Colonic mucosa (tissue), 4 donors: ENCODE data around the gene TGM2. TPM values are rescaled to one million over a fixed set of nuclear protein-coding genes. Genes with fewer than 3 reads are reported as not detected.

Source experiments
- DNase-seq: peaks from one replicate; pipeline ENCODE4 v3.0.0-alpha.2; 2020
- H3K27ac ChIP-seq: fragments of 200-600 bp; one replicate; pipeline ENCODE4 v1.8.0; 2021
- H3K27me3 ChIP-seq: fragments of 200-600 bp; one replicate; pipeline ENCODE4 v1.8.0; 2021
- H3K36me3 ChIP-seq: fragments of 200-600 bp; one replicate; pipeline ENCODE4 v1.8.0; 2021
- H3K4me1 ChIP-seq: fragments of 200-600 bp; one replicate; pipeline ENCODE4 v1.8.0; 2021; ENCODE audit warnings: mild to moderate bottlenecking
- H3K4me3 ChIP-seq: fragments of 200-600 bp; one replicate; pipeline ENCODE4 v1.8.0; 2021
- H3K9ac ChIP-seq, 2 donors: one replicate each; pipeline ENCODE4 v1.7.0; 2013; ENCODE audit warnings: control low read depth in 2 of 2, low read depth in 2 of 2, low read length in 2 of 2
- H3K9me3 ChIP-seq: fragments of 200-600 bp; one replicate; pipeline ENCODE4 v1.8.0; 2021
- intact Hi-C: fragments of 100-400 bp; cut with DNase I; formaldehyde crosslinking; loops from one replicate; pipeline ENCODE4 v1.14.1; 2022
- total RNA-seq, 2 donors: library from RNA; stranded (reverse); fragmentation: NEBNext Ultra II Directional in 1 of 2; extraction: Animal tissue kit (Norgen Biotek cat#: 25700) in 1 of 2; gene quantifications; one replicate each; pipeline ENCODE4 v1.2.1, GENCODE V29; 2021
- TF ChIP-seq, protein P1 (sequence below): fragments of 200-600 bp; IDR thresholded peaks from one replicate; pipeline ENCODE4 v1.8.0; 2022; ENCODE audit warnings: antibody characterized with exemption, mild to moderate bottlenecking
- donor health status: healthy.
- donor health status: DM: no; HTN: no; CAD: no.
- donor health status: DM: no; HTN: no; CAD: no.

Gene TGM2
- total RNA-seq, 2 donors from 2014 or later = 14.5 to 32.8 TPM

DNA sequence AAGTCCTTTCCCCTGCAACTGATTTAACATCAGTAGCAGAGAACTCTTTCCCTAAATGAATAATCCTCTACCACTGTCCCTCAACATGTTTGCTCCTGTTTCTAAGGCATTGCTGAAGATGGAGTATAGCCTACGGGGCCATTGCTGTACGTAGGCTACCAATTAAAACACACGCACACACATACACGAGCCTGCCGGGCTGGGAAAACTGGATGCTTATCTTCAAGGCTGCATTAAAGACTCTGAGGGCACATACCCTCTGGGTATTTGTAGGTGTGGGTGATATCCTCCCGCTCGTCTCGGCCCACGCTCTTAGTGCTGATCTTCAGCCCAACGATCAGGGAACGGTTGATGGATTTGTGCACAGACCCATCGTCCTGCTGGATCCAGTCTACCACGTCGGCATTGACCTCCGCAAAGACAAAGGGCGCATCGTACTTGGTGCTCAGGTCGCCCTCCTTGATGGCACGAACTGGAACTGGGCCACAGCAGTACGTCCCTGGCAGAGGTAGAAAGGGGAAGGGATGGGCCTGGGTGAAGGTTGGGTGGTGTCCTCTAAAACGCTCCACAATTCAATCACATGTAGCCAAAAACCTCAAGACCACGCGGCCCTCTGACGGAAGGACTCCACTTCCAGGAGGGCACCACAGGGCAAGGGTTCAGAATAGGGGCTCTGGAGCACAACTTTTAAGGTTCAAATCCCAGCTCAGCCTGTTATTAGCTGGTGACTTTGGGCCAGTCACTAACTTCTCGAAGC lies 25.7 kb downstream of the TGM2 start:
- no peak for DNase-seq
- peaks cover 7% of the 10 kb centered on the region for H3K4me1 ChIP-seq
- TF ChIP-seq, protein P1, sequence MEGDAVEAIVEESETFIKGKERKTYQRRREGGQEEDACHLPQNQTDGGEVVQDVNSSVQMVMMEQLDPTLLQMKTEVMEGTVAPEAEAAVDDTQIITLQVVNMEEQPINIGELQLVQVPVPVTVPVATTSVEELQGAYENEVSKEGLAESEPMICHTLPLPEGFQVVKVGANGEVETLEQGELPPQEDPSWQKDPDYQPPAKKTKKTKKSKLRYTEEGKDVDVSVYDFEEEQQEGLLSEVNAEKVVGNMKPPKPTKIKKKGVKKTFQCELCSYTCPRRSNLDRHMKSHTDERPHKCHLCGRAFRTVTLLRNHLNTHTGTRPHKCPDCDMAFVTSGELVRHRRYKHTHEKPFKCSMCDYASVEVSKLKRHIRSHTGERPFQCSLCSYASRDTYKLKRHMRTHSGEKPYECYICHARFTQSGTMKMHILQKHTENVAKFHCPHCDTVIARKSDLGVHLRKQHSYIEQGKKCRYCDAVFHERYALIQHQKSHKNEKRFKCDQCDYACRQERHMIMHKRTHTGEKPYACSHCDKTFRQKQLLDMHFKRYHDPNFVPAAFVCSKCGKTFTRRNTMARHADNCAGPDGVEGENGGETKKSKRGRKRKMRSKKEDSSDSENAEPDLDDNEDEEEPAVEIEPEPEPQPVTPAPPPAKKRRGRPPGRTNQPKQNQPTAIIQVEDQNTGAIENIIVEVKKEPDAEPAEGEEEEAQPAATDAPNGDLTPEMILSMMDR = no peak
- intact Hi-C loops = no loop called here
- H3K4me3 ChIP-seq = no peak overlapping the region
- H3K9me3 ChIP-seq = no peaks in the 10 kb centered on the region
- H3K36me3 ChIP-seq = no peaks in the 10 kb centered on the region
- no peaks in the 10 kb centered on the region for H3K27me3 ChIP-seq
- no peak overlapping the region for H3K9ac ChIP-seq
- H3K27ac ChIP-seq = no peak overlapping the region

- Histone ChIP-seq H3K27ac (no peak overlapping the region), H3K4me3 (no peak overlapping the region), H3K9ac (no peak overlapping the region), H3K27me3 (no peaks in the 10 kb centered on the region), H3K4me1 (peaks cover 5% of the 10 kb centered on the region), H3K9me3 (no peaks in the 10 kb centered on the region), H3K36me3 (no peaks in the 10 kb centered on the region)
- TF ChIP-seq, protein P1 = no peak
- DNase-seq = no peak
- intact Hi-C loops = no loop called here
Measured at GRCh38 chr20:38138086-38138778, 26.8 kb downstream of the TGM2 start.

DNA sequence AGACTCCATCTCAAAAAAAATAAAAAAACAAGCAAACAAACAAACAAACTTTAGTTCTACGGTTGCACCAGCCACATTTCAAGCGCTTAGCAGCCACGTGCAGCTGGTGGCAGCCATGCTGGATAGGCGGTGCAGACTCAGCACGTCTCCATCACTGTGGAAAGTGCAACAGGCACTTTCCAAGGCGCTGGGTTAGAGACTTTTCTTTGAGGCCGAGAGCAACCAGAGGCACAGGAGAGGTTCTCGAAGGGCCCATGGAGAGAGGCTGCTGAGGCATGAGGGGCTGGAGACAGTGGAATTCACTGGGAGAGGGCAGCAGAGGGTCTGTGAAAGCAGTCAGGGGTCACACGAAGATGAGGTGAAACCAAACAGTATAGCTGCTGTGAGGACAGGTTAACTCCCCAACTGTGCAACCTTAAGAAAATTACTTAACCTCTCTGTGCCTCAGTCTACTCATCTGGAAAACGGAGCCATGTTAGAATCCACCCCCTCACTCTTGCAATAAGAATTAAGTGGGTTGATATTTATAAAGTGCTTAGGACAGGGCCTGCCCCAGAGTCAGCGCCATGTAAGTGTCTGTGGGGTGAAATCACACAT lies 27.5 kb downstream of the TGM2 start:
- H3K36me3 ChIP-seq = no peaks in the 10 kb centered on the region
- no peak for DNase-seq
- intact Hi-C loops = no loop called here
- H3K27me3 ChIP-seq = no peaks in the 10 kb centered on the region
- TF ChIP-seq, protein P1 = no peak
- H3K9me3 ChIP-seq = no peaks in the 10 kb centered on the region
- H3K4me3 ChIP-seq = no peak overlapping the region
- H3K27ac ChIP-seq = no peak overlapping the region
- no peaks in the 10 kb centered on the region for H3K4me1 ChIP-seq
- H3K9ac ChIP-seq = no peak overlapping the region

- no peaks in the 10 kb centered on the region for H3K36me3 ChIP-seq
- intact Hi-C loops = no loop called here
- no peaks in the 10 kb centered on the region for H3K9me3 ChIP-seq
- H3K9ac ChIP-seq = no peak overlapping the region
- no peaks in the 10 kb centered on the region for H3K27me3 ChIP-seq
- H3K4me1 ChIP-seq = no peaks in the 10 kb centered on the region
- no peak for DNase-seq
- H3K27ac ChIP-seq = no peak overlapping the region
- no peak overlapping the region for H3K4me3 ChIP-seq
- TF ChIP-seq, protein P1 = no peak
Measured at GRCh38 chr20:38136421-38137245, 28.4 kb downstream of the TGM2 start.
